ENCODE results near the gene NFRKB.

Gene NFRKB

DNA sequence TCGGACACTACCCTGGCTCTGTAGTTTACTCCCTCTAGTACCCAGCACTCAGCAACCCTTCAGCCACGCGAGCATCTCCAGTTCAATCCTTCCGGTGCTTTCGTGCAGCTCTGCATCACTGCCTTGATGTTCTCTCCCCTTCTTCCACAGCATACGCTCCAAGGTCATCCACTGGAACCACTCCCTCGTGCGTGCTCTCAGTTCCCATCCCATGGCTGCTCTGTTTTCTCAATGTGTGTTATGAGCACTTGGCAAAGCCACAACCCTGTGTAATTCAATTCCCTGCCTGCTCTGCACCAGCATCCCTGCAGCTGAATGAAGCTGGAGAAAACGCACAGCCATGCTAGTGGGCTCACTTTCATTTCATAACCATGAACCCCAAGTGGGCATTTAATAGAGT is 38.5 kb upstream of the NFRKB start:
- no peak for DNase-seq (ENCODE audit: low read depth in 1 of 2, low spot score in 1 of 2)

DNA sequence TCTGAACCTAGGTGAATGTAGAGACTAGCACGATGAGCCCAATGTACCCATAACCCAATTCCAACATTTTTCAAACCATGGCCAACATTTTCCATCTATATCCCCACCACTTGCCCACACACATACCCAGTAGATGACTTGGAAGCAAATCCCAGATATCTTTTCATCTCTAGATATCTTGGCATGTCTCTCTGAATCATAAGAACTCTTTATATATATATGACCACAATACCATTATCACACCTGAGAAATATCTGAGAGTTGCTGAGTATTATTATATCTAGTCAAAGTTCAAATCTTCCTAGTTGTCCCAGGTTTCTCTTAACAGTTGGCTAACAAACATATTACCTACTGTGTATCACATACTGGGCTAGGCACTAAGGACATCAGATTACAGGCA is 37.9 kb upstream of the NFRKB start:
- no peak overlapping the region for H3K4me3 ChIP-seq (replicated peaks; ENCODE audit: insufficient read depth, low read length)
- TF ChIP-seq SPI1 (IDR thresholded peaks at IDR 0.05; ENCODE audit: borderline replicate concordance, low read depth) = no peak
- no peak for TF ChIP-seq POLR2AphosphoS5 (IDR thresholded peaks at IDR 0.05; ENCODE audit: low read depth)
- no peaks in the 10 kb centered on the region for H3K27me3 ChIP-seq (ENCODE audit: insufficient read depth, poor library complexity, severe bottlenecking)

More for the DNA sequence above, 38.5 kb upstream of the NFRKB start:
- Histone ChIP-seq H3K27me3 (ENCODE audit: insufficient read depth, poor library complexity, severe bottlenecking) (no peaks in the 10 kb centered on the region), H3K27ac (replicated peaks) (no peak overlapping the region), H3K4me3 (replicated peaks; ENCODE audit: insufficient read depth, low read length) (no peak overlapping the region)
- TF ChIP-seq, protein P1, sequence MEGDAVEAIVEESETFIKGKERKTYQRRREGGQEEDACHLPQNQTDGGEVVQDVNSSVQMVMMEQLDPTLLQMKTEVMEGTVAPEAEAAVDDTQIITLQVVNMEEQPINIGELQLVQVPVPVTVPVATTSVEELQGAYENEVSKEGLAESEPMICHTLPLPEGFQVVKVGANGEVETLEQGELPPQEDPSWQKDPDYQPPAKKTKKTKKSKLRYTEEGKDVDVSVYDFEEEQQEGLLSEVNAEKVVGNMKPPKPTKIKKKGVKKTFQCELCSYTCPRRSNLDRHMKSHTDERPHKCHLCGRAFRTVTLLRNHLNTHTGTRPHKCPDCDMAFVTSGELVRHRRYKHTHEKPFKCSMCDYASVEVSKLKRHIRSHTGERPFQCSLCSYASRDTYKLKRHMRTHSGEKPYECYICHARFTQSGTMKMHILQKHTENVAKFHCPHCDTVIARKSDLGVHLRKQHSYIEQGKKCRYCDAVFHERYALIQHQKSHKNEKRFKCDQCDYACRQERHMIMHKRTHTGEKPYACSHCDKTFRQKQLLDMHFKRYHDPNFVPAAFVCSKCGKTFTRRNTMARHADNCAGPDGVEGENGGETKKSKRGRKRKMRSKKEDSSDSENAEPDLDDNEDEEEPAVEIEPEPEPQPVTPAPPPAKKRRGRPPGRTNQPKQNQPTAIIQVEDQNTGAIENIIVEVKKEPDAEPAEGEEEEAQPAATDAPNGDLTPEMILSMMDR (IDR thresholded peaks at IDR 0.05; ENCODE audit: insufficient read depth, low read length) = no peak
- no peak for TF ChIP-seq SPI1 (IDR thresholded peaks at IDR 0.05; ENCODE audit: borderline replicate concordance, low read depth)
- no peak for TF ChIP-seq REST (IDR thresholded peaks at IDR 0.05; ENCODE audit: insufficient replicate concordance, low read depth)
- no peak for TF ChIP-seq GABPA (IDR thresholded peaks at IDR 0.05; ENCODE audit: low read depth)
- no peak for TF ChIP-seq POLR2AphosphoS5 (IDR thresholded peaks at IDR 0.05; ENCODE audit: low read depth)

DNA sequence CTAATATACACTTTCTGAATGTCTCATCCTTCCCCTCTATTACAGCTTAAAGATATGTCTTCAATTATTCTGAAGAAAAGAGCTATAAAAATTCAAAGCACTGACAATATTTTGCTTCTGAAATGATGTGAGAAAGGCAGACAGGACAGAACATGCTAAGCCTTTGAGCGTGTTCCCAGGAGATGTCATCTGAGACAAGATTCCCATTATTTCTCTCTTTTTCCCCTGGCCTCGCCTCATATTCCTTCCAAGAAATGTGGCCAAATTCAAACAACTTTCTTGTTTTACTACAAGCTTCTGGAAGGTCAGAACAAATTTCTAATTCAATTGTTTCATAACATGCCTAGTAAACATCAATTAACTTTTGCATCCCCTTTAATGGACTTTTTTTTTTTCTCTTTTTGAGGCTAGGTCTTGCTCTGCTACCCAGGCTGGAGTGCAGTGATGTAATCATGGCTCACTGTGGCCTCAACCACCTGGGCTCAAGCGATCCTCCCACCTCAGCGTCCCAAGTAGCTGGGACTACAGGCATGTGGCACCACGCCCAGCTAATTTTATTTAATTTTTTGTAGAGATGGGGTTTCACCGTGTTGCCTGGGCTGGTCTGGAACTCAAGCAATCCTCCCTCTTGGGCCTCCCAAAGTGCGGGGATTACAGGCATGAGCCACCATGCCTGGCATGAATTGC is 37.1 kb upstream of the NFRKB start:
- Histone ChIP-seq H3K4me3 (replicated peaks; ENCODE audit: insufficient read depth, low read length) (no peak overlapping the region), H3K27me3 (ENCODE audit: insufficient read depth, poor library complexity, severe bottlenecking) (no peaks in the 10 kb centered on the region), H3K27ac (replicated peaks) (no peak overlapping the region)
- peak in 1 of 2 experiments; percentile 21 for DNase-seq (ENCODE audit: low read depth in 1 of 2, low spot score in 1 of 2)
- no peak for TF ChIP-seq SPI1 (IDR thresholded peaks at IDR 0.05; ENCODE audit: borderline replicate concordance, low read depth)
- TF ChIP-seq GABPA (IDR thresholded peaks at IDR 0.05; ENCODE audit: low read depth) = no peak
- TF ChIP-seq, protein P1 (IDR thresholded peaks at IDR 0.05; ENCODE audit: insufficient read depth, low read length) = no peak
- no peak for TF ChIP-seq POLR2AphosphoS5 (IDR thresholded peaks at IDR 0.05; ENCODE audit: low read depth)
- TF ChIP-seq REST (IDR thresholded peaks at IDR 0.05; ENCODE audit: insufficient replicate concordance, low read depth) = no peak

More for the DNA sequence above, 37.9 kb upstream of the NFRKB start:
- DNase-seq (ENCODE audit: low read depth in 1 of 2, low spot score in 1 of 2) = no peak
- no peak overlapping the region for H3K27ac ChIP-seq (replicated peaks)

GRCh38 chr11:129930743-129931142 is 35.4 kb upstream of the NFRKB start:
- H3K4me3 ChIP-seq (replicated peaks; ENCODE audit: insufficient read depth, low read length) = peak overlapping the region; percentile 33
- no peak for TF ChIP-seq REST (IDR thresholded peaks at IDR 0.05; ENCODE audit: insufficient replicate concordance, low read depth)
- TF ChIP-seq, protein P1 (IDR thresholded peaks at IDR 0.05; ENCODE audit: insufficient read depth, low read length) = no peak
- no peak for TF ChIP-seq GABPA (IDR thresholded peaks at IDR 0.05; ENCODE audit: low read depth)
- TF ChIP-seq POLR2AphosphoS5 (IDR thresholded peaks at IDR 0.05; ENCODE audit: low read depth) = no peak; the same call in 1 of the 2 replicates
- 0 out of 2 replicates have a peak, but pooled peaks have one; percentile 16 for TF ChIP-seq SPI1 (IDR thresholded peaks at IDR 0.05; ENCODE audit: borderline replicate concordance, low read depth)
- H3K27me3 ChIP-seq (ENCODE audit: insufficient read depth, poor library complexity, severe bottlenecking) = no peaks in the 10 kb centered on the region
- peak; percentile 62 to 83 for DNase-seq (ENCODE audit: low read depth in 1 of 2, low spot score in 1 of 2)
- H3K27ac ChIP-seq (replicated peaks) = peak overlapping the region; percentile 54
